Astrocyte of the hippocampus (primary cell): ENCODE results near the gene RTN4.
A peak's percentile ranks its signal among the peaks of the same experiment; 100 is the strongest.

ENCODE experiments used
- DNase-seq: peaks from one replicate; pipeline ENCODE4 v3.0.0; 2011; ENCODE audit warnings: low read depth, low spot score

The RTN4 gene

DNA sequence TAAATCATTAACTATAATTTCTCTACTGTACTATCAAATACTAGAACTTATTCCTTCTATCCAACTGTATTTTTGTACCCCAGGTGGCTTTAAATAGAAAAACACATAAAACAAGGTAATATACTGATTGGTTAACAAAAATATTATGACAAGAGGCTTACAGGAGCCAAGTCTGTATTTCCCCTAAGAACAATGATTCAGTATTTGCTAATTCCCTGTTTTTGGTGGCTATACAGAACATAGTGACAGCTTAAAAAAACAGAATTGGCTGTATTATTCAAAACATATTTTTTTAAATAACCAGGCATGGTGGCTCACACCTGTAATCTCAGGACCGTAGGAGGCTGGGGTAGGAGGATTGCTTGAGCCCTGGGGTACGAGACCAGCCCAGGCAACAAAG, 16.3 kb downstream of the RTN4 start:
- no peak for DNase-seq

- DNase-seq: no peak
These were observed 17.0 kb downstream of the RTN4 start for GRCh38 chr2:55033076-55033742.

- DNase-seq: no peak
These were observed 18.7 kb downstream of the RTN4 start for GRCh38 chr2:55031505-55031904.

GRCh38 chr2:55030766-55031165, 19.5 kb downstream of the RTN4 start:
- DNase-seq: no peak

GRCh38 chr2:55029098-55029497, 21.2 kb downstream of the RTN4 start:
- DNase-seq: no peak

DNA sequence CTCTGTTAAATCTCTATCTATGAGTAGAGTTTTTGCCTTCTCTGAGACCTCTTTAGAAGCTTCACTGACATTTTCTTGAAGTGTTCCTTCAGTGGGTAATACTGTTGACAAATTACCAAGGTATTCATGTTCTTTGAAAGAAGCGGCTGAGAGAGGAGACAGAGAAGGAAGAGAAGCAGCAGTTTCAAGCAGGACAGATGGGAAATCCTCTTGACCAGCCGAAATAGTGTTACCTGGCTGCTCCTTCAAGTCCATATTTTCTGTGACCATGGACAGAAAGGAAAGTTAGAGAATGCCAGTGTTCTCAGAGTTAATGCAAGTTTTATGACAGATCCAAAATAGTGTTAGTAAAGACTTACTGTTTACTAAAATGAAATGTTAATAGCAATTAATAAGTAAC, 23.0 kb downstream of the RTN4 start:
- DNase-seq: no peak

DNA sequence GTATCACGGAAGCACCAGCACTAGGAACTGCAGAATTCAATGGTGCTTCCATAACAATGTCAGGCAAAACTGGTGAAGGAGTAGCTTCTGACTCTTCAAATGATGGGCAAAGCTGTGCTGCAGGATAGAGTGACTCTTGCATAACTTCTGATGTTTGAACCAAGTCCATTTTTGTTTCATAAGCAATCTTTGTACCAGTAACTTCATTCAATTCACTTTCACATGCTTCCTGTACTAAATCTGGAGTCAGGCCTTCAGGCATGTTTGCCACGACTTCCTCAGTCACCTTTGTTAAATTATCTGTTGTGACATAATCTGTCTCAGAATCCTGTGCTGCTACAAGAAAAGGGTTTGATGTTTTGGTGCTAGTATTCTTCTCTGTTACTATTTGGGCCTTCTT, 24.0 kb downstream of the RTN4 start:
- DNase-seq: no peak

GRCh38 chr2:55025627-55026026, 24.6 kb downstream of the RTN4 start:
- DNase-seq: no peak

DNA sequence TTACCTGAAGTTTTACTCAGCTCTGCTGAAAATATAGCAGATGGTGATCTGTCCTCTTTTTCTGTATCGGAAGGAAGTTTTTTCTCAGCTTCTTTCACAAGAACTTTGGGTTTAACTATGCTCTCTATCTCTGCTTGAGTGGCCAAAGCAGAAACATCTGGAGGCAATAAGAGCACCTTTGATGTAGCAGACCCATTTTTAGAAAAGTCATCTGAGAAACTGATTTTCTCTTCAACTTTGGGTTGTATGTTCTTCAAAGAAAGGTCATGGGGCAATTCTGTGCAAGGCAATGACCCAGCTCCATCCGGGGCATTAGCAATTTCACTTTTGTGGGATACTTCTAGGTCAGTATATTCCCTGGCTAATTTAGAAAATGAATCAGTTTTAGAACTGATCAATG, 25.2 kb downstream of the RTN4 start:
- DNase-seq: no peak

- no peak for DNase-seq
These were observed 27.8 kb downstream of the RTN4 start for GRCh38 chr2:55022476-55022875.

GRCh38 chr2:55019526-55020258, 30.6 kb downstream of the RTN4 start:
- DNase-seq: no peak

DNA sequence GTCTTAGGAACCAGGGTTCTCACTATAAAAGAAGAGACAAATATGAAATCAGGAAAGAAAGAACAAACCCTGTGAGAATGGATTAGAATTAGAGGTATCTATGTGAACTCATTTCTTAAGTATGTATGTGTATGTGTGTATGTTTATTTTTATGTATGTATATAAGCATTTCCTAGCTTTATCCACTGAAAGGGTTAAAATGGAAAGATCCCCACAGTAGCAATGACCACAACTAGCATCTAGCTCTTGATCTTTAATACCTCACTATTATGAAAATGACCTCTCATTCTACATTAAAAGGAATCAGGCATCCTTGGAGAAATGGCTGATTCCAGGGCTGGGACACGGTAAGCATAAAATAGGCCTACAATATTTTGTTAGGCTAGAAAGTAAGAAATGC, 31.6 kb downstream of the RTN4 start:
- no peak for DNase-seq

DNA sequence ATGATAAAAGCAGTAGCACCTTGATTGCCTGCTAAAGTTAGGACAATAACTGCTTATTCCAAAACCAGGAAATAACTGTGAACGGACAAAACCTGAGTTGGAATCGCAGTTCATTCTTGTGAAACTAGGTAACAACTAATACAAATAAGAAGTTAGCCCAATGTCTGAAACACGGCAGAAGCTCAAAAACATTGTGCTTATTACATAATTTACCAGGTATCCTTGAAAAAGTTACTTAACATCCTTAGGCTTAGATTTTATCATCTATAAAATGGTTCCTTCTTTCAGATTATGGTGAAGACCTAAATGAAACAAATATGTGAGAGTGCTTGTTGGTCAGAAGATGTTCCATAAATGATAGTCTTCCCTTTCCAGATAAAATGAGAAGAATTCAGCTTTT, 32.4 kb downstream of the RTN4 start:
- DNase-seq: no peak

- no peak for DNase-seq
These were observed 32.8 kb downstream of the RTN4 start for GRCh38 chr2:55017428-55017827.

DNA sequence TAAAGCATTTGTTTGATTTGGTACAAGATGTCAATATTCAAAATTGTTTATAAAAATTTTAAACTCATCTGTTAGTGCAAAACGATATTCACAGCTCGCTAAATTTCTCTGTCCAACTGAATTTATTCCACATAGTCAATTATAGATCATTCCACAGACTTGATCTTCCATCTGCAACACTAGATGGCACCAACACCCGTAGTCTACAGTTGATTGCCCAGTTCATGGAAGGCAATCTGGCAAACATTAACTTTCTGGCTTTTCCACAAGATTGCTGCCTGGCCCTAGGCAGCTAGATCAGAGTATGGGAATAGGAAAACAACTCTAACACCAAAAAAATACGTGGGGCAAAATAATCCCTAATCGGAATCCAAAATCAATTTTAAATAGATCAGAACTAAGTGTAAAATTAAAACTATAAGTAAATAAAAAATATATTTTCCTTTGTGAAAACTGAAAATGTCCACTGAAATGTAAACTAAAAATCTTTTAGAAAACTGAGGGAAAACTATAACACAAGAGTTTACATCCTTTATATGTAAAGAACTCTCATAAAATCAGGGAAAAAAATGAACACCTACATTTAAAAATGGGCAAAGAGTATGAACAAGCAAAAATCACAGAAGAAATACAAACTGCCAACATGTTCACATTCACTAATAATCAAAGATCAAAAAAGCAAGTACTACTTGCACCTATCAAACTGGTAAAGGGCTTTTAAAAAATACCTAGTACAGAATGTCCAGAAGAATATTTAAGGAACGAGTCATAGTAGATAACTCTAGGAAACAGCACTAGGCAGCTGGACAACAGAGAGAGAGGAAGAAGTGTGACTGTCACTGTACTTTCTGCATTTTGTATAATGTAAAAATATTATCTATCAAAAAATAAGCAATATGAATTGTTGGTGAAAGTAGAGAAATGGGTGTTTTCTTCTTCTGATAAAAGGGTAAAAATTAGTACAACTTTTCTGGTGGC, 35.0 kb downstream of the RTN4 start:
- DNase-seq: peak; percentile 78

DNA sequence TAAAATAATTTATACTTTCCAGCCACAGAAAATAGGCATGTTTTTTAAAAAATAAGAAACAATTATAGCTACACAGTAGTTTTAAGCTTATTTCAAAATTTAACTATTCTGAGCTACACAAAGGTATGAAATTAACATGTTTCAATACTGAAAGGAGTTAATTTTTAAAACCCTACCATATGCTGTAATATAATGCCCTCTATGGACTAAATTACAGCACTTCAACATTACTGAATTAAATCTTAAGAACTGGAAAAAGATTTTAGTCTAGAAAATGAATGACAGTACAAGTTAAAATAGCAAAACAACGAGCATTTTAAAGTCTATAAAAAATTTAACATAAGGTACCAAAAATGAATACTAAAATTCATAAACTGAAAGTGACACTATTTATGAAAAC, 36.3 kb downstream of the RTN4 start:
- DNase-seq: no peak

DNA sequence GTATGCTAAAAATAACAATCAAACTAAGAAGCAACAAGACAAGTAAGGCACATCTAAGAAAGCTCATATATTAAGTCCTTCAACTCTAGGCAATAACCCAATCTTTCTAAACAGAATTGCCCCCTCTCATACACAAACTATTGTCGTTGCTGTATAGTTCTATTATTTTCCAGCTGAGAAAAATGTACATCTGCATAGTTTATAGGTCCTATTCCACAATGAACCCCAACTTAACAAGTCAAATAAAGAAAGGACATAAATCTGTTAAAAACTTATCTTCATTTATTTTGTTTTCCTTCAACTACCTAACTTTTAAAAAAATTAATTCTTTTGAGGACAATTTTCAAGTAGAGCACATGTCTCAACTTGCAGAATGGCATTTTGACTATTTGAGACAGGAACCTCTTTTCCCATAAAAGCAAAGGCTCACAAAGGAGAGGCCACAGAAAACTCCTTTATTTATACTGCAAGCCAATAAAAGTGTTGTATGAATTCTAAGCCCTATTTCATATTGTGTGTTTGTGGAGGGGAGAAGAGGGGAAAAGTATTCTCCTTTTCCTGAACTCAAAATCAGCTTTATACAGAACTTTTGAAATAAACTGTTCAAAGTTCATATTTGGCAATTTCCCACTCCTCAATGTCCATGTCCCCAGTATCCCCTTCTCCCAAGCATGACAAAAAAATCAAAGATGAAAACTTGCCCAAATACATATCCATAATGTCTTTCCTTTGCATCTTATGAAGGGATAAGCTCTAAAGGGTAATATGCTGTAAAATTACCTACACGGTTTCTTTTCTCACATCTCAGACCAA, 37.4 kb downstream of the RTN4 start:
- DNase-seq: no peak

- DNase-seq: no peak
These were observed 38.2 kb downstream of the RTN4 start for GRCh38 chr2:55011831-55012671.

GRCh38 chr2:55010915-55011314, 39.3 kb downstream of the RTN4 start:
- peak; percentile 49 for DNase-seq

DNA sequence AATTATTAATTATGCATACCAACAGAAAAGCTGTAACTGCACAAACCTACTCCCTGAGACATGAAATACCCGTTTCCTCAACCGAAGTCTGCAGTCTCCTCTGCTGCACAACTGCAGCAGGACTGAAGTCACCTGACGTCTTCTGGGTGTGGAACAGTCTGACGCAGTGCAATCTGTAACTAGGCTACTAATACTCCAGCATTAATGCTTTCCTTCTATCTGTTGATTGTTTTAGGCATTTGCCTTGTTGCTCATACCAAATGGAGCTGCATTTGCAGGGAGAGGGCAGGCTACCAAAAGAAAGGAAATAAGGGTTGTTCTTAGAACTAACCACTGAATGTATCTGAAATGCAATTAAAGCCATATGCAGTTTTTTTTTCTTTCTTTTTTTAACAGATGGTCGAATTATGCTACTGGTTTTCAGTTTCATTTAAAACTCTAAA, 40.1 kb downstream of the RTN4 start:
- DNase-seq: peak; percentile 42
